ENCODE measurements around the gene STAT1.

DNA sequence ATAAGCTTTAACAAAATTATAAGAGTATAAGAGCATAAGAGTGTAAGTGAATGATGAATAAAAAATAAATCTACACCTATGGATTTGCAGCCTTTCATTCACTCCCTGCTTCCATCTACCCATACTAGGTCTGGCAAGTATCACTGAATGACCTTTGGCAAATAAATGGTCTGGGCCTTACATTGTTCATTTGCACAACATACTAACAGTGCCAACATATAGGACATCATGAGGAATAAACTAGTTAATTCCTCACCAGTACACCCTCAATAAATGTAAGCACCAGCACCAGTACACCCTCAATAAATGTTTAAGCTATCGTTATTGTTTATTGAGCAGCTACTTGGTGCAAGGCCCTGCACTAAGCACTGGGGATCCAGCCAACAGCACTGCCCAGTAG, 26.9 kb downstream of the STAT1 start:
- TF ChIP-seq ZNF565 (CRISPR knock-in tag; conservative IDR thresholded peaks at IDR 0.05; ENCODE audit: low read depth) (no peak), BACH2 (CRISPR knock-in tag; IDR thresholded peaks at IDR 0.05; ENCODE audit: borderline replicate concordance) (no peak), TCF4 (CRISPR knock-in tag; IDR thresholded peaks at IDR 0.05; ENCODE audit: borderline replicate concordance) (no peak), RARB (CRISPR knock-in tag; IDR thresholded peaks at IDR 0.05) (no peak), CSDC2 (CRISPR knock-in tag; IDR thresholded peaks at IDR 0.05) (no peak), ZFP3 (CRISPR knock-in tag; IDR thresholded peaks at IDR 0.05) (no peak), ZNF70 (CRISPR knock-in tag; IDR thresholded peaks at IDR 0.05) (no peak), GLIS3 (CRISPR knock-in tag; IDR thresholded peaks at IDR 0.05) (no peak), SNAI2 (CRISPR knock-in tag; IDR thresholded peaks at IDR 0.05) (no peak), ZFP30 (CRISPR knock-in tag; IDR thresholded peaks at IDR 0.05) (no peak), ARNTL (CRISPR knock-in tag; IDR thresholded peaks at IDR 0.05; ENCODE audit: borderline replicate concordance, low read depth) (no peak), OSR1 (CRISPR knock-in tag; IDR thresholded peaks at IDR 0.05) (no peak)
- TF ChIP-seq, protein P1, sequence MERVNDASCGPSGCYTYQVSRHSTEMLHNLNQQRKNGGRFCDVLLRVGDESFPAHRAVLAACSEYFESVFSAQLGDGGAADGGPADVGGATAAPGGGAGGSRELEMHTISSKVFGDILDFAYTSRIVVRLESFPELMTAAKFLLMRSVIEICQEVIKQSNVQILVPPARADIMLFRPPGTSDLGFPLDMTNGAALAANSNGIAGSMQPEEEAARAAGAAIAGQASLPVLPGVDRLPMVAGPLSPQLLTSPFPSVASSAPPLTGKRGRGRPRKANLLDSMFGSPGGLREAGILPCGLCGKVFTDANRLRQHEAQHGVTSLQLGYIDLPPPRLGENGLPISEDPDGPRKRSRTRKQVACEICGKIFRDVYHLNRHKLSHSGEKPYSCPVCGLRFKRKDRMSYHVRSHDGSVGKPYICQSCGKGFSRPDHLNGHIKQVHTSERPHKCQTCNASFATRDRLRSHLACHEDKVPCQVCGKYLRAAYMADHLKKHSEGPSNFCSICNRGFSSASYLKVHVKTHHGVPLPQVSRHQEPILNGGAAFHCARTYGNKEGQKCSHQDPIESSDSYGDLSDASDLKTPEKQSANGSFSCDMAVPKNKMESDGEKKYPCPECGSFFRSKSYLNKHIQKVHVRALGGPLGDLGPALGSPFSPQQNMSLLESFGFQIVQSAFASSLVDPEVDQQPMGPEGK (CRISPR knock-in tag; IDR thresholded peaks at IDR 0.05; ENCODE audit: borderline replicate concordance) = no peak
- TF ChIP-seq, protein P2, sequence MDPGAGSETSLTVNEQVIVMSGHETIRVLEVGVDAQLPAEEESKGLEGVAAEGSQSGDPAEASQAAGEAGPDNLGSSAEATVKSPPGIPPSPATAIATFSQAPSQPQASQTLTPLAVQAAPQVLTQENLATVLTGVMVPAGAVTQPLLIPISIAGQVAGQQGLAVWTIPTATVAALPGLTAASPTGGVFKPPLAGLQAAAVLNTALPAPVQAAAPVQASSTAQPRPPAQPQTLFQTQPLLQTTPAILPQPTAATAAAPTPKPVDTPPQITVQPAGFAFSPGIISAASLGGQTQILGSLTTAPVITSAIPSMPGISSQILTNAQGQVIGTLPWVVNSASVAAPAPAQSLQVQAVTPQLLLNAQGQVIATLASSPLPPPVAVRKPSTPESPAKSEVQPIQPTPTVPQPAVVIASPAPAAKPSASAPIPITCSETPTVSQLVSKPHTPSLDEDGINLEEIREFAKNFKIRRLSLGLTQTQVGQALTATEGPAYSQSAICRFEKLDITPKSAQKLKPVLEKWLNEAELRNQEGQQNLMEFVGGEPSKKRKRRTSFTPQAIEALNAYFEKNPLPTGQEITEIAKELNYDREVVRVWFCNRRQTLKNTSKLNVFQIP (CRISPR knock-in tag; IDR thresholded peaks at IDR 0.05; ENCODE audit: borderline replicate concordance, low read depth) = no peak
